NCI-H2107 treated with DMSO at 0.1 percent for 48 hours (cell line): ENCODE data around the gene RASSF5.

Source experiments
- DNase-seq: peaks from one replicate; lab custom pipeline; 2025; ENCODE audit not compliant: unreplicated experiment; lab: John Stamatoyannopoulos, UW

RASSF5 gene

DNA sequence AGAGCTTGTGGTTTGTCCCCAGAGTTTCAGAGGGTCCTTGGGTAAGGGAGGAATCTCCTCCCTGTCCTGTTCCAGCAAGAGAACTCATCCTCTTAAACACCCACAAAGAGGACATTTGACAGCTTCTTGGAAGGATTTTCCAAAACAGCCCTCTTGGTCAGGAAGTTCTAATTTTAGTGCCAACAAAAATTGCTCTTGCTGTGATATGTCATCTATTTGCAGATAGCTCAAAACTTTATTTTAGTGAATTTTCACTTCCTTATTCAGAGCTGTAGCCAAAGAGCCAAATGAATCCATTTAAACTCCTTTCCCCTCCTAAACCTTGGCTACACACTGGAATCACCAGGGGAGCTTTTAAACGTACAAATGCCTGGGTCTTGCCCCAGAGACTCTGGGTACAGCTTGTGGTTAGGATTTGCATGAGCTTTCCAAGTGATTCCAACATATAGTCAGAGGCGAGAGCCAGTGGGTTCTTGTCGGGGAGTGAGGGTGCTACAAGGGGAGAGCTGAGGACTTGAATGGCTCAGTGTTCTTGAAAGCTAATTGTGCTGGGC, 11.8 kb upstream of the RASSF5 start:
- peak; percentile 68 for DNase-seq

DNA sequence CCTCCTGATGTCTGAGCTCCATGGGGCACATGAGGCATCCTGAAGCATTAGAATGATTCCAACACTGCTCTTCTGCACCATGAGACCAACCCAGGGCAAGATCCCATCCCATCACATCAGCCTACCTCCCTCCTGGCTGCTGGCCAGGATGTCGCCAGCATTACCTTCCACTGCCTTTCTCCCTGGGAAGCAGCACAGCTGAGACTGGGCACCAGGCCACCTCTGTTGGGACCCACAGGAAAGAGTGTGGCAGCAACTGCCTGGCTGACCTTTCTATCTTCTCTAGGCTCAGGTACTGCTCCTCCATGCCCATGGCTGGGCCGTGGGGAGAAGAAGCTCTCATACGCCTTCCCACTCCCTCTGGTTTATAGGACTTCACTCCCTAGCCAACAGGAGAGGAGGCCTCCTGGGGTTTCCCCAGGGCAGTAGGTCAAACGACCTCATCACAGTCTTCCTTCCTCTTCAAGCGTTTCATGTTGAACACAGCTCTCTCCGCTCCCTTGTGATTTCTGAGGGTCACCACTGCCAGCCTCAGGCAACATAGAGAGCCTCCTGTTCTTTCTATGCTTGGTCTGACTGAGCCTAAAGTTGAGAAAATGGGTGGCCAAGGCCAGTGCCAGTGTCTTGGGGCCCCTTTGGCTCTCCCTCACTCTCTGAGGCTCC, 11.1 kb upstream of the RASSF5 start:
- no peak for DNase-seq

DNA sequence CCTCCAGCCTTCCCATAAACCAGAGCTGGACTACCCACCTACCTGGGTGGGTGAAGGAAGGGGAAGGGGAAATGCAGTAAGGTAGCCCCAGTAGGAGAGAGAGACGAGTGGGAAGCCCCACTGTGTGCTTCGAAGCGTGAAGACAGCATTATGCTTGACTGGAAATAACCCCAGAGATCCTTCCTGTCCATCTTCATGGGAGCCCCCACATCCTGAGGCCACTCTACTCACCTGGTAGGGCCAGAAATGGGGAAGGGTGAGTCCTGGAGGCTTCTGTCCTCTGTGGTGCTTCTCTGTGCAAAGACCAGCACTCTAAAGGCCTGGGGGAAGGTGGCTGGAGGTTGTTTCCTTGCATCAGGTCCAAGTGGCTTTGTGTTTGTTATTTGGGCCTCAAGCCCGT, 10.0 kb upstream of the RASSF5 start:
- DNase-seq = no peak

DNA sequence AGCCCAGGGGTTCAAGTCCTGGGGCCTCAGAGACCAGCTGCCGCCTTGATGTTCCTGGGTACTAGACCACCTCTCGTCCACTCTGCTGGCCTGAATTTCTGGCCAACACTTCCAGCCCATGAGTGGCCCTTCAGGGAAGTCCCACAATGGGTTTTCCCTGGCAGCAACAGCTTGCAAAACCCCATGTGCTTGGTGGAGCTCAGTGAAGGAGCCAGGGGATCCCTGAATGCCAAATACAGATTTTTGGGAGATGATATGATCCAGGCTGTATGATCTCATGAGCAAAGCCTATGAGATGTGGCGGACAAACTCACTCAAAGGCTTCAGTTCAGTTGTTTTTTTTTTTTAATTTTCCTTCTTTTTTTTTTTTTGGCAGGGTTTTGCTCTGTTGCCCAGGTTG, 9.6 kb upstream of the RASSF5 start:
- no peak for DNase-seq

DNA sequence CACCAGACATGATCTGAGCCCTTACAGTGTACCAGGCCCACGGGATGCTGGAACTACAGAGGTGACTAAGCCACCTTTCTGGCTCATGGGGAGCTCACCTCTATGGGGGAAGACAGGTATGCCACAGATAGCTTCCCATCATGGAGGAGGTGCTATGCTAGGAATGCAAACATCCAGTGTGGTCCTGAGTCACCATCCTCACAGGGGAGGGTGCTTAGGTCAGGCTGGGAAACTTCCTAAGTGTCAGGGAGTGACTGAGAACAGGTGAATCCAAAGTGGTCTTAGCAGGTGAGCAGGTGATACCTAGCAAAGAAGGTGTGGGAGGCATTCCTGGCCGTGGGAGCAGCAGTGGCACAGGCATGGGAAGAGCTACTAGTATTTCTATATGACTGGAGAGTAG, 8.6 kb upstream of the RASSF5 start:
- DNase-seq = no peak

DNA sequence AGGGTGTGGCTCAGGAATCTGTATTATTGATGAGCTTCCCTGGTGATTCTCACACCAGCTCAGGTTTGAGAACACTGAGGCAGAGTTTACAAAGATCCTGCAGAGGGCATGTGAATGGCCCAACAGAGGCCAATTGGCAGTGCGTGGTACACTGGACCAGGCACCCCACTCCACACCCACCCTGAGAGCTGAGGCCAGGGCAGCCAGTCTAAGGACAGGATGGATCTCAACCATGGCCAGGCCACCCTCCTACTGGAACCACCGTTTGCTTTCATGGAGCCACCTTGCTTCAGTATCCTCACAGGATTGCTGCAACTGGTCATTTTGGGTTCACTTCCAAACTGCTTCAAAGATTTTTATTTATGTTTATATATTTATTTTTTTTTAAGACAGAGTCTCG, 7.3 kb upstream of the RASSF5 start:
- DNase-seq = no peak

DNA sequence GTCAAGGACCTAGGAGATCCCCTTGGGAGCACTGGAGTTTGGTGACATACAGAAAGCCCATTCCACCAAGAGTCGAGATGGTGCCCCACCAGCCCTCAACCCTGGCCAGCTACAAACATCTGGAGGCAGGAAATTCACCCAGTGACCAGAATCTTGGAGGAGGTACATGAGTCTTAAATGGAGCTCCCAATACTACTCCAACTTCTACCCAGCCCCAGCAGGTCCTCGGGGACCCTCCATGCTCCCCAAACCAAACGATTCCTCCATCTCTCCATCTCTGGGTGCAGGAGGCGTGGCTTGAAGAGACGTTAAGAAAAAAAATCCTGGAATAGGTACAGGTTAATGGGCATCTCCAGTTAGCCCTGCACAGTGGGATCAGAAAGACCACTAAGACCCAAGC, 5.5 kb upstream of the RASSF5 start:
- no peak for DNase-seq

DNA sequence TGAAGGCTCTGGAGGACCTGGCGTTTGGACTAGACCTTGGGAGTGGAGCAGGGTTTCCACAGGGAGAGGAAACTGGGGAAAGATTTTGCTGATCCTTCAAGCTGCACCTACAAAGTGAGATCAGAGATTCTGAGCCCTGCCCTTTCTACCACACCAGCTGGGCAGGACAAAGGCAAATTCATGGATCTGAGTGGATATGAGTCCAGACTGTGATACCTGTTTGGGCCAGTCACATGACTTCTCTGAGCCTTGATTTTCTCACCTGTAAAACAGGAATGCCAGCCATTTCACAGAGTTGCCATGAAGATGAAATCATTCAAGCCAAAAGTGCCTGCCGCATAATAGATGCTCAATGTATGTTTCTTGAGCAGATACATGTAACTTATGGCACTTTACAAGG, 4.9 kb upstream of the RASSF5 start:
- DNase-seq = no peak

DNA sequence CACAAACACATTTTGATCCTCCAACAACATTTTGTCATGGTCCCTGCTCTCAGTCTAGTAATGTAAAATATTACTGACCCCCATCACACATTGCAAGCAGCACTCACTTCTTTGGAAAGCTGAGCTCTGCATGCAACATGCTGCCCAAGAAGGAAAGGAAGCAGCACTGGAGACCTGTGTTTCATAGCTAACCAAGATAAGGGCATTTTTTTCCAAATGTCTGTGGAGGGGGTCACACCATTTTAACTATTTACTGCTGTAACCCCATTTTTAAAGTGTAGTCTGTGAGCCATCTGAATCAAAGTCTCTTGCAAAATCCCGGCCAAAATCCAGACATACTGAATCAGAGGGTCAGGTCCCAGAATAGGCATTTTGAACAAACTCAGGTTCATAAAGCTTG, 4.5 kb upstream of the RASSF5 start:
- DNase-seq = no peak

DNA sequence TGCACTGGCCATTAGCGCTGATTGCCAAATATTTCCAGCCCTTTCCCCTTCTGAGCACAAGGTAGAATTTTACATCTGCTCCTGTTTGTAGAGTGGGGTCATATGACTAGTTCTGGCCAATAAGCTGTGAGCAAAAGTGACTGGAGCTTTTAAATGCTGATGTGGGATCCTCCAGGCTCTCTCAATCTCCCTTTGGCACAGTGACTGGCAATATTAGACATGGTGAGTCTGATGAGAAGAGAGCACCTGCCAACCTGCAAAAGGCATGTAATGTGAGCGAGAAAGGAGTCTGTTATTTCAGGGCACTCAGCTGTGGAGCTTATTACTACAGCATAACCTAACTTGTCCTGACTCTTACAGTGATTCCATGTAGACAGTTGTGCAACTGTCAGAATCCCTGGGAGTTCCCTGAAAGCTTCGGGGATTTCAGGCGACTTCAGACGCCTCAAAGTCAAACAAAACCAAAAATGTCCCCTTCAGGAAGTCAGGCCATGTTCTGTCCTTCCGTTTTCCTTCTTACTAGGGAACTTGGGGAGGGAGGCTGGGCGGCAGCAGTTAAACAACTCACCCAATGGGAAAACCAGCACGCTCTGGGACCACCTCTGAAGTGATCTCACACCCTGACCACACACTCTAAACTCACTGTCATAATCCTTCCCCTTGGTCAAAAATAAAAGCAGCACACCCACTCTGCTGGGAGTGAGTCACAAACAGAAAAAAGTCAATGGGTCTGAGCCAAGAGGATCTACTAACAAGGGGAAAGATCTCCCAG, 3.6 kb upstream of the RASSF5 start:
- DNase-seq = no peak

DNA sequence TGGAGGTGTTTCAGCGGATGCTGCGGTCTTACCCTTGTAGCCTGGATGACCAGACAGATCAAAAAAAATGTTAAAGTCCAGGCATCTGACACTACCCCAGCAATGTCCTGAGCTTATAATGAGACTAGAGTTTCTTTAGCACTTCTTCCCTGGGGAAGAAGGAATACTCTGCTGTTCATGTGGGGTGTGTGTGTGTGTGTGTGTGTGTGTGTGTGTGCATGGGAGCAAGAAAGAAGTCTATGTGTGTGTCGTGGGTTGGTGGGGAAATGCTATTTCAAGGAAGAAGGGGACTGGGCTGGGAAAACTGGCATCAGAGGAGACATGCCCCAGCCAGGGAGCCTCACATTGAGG, 3.0 kb upstream of the RASSF5 start:
- no peak for DNase-seq

DNA sequence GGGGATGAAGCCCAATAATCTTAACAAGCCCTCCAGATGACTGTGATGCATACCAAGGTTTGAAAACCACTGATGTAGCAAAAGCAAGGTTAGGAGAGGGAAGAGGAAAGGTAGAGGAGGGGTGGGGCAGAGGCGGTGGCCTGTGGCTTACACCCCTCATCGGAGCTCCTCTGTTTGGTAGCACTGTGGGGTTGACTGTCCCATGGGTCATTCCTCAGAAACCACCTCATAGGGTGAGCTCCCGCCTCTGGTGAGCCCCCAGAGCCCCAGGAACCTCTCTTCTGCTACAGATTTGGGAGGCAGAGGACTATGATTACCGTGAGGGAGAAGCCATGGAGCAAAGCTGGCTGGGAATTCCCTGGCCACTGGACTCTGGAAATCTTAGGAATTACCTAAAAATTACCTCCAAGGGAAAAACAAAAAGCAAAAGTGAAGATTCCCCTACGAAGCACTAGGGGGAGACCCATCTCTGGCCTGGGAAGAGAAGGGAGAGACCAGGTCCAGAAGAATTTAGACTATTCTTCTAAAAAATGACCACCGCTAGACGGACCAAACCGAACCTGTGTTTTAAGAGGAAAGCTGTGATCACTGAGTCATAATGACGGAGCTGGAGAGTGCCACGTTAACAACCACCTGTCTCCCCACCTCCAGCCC, 1.5 kb upstream of the RASSF5 start:
- DNase-seq = no peak

DNA sequence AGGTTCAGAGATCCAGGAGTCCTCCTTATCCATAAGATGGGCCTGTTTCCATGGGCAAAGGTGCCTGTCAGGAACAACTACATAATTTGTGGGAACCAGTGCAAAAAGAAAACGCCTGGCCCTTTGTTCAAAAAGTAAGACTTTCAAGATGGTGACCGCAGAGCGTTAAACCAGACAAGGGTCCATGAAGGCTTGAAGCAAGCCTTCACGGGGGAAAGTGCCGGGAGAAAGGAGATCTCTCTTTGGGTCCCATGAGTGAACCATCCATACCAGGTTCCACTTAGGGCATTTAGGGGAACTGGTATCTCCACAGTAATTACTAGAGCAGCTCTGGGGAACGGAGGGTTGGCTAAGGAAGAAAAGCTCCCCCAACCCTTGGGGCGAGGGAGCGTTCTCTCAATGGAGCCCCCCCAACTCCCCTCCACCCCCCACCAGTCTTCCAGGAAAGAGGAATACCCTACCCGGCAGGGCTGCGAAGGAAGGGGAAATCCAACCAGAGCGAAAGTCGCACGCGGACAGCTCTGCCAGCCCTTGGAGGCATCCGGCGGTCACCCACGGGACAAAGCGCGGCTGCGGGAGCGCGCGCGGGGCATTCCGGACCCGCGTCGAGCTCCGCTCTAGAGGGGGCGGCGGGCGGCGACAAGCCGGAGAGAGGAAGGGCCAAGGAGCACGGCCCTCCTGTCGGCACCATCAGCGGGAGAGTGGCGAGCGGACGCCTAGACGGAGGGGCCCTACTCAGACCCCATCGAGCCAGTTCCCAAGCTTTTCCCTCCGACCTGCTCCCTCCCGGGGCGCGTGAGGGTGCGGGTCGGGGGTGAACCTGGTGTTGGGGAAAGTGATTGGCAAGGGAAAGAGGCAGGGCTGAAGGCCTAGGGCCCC, 687 bp upstream of the RASSF5 start:
- DNase-seq = no peak

DNA sequence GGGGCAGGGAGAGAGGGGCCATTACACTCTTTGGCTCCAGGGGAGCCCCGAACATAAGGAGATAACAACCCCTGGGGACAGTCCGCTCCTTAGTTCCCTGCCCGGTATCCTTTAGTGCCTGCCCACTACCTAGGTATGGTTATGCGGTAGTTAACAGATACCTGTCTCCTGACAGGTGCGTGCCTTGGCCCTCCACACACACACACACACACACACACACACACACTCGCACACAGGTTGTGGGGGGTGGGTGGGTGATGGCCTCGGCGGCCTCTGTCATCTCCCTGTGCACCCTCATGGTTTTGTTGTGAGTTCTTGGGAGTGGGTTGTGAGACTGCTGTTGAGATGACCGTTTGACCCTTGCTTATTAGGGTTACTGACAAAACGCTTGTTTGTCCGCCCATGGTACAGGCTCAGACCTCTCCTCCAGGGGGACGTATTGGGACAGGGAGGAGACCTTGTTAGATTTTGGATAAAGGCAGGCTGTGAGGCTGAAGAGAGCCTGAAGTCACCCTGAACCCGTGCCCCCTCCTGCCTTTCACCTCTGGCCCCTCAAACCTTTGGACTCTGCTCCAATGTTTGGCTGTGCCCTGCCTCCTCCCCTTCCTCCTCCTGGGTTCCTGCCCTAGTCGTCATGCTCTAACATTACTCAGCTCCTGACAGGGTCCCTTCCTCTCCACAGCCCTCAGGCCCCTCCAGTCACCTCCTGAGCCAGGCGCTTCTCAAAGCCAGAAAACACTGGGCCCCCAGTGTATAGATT, 979 bp downstream of the RASSF5 start:
- no peak for DNase-seq

DNA sequence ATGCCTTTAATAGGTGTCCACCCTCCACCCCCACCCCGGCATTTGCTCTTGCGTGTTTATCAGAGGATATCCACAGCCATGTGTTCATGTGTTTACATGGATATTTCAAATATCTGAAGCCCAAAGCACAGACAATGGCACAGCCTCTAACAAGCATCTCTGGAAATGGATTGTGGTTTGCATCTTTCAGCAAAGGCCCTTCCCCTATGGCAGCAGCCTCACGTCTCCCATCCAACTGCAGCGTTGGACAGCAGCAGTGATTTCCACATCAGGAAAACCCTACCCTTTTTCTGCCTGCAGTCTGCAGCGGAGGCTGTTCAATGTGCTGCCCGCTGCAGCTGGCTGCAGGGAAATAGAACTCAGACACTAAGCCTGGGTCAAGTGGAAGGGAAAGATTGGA, 1.6 kb downstream of the RASSF5 start:
- DNase-seq = no peak

DNA sequence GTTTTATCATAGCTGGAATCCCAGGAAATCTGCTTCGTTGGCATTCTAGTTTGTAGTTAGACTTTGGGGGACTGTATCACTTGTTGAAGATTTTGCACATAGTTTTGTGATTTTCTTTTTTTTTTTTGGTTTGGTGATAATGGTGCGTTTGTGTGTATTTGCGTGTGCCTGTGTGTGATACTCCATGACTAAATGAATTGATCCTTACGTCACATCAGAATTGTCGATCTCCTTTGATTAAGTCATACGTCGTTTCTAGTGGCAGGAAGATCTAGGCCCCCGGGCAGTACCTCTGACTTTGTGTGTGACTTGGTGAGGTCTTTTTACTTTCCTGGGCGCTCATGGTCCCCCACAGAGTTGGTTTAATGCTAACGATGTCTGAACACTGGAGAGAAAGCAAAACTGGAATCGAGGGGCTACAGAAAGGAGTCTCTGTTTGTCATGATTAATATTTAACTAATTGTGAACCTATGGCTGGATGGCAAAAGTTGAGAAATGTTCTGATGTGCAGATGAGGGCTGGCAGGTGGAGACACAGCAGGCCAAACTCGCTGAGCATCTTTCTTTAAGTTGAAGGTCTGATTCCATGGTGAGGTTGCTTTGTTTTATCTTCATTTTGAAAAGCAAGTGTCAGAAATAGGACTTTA, 2.4 kb downstream of the RASSF5 start:
- no peak for DNase-seq

DNA sequence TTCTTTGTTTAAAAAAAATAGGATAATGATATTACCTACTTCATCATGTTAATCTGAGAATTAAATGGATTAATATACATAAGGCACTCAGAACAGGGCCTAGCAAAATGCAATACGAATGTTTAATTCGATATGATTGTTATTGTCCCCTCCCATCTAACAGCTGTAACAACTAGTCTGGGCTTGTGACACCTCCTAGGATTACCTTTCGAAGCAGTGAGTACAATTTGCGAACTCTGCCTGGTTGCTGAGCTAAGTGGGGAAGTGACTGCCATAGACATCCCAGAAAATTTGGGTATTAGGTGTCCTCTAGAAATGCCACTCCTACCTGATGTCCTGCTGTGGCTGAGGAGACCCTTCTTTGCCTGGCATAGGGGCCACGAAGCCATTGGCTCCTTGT, 3.0 kb downstream of the RASSF5 start:
- no peak for DNase-seq

DNA sequence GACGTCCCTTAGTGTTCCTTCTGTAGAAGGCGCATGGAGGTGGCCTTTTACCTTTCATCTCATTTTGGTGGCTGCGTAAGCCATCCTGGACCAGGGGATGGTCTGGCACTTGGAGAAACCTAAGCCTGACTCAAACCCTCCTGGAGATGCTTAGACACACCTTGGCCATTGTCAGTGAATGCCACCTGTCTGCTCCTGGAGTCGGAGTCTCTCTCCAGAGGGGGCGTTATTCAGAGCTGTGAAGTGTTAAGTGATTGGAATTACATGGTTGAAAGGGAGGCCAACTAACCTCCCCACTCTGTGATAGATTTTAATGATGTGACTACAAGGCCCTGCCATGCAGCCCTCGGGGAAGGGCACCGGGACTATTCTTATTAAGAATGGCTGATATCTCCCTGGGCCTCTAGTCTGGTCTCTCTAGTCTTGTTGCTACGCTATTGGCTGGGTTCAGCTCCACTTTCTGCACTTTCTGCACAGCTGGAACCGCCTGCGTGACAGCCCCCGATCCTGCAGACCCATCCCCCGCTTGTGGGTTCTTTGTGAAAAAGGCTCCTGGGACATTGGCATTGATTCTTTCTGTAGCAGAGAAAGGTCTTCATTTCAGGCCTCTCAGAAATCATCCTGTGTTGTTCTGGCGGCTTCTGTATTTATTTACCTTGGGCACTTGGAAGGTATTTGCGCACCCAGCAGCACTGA, 4.2 kb downstream of the RASSF5 start:
- no peak for DNase-seq

DNA sequence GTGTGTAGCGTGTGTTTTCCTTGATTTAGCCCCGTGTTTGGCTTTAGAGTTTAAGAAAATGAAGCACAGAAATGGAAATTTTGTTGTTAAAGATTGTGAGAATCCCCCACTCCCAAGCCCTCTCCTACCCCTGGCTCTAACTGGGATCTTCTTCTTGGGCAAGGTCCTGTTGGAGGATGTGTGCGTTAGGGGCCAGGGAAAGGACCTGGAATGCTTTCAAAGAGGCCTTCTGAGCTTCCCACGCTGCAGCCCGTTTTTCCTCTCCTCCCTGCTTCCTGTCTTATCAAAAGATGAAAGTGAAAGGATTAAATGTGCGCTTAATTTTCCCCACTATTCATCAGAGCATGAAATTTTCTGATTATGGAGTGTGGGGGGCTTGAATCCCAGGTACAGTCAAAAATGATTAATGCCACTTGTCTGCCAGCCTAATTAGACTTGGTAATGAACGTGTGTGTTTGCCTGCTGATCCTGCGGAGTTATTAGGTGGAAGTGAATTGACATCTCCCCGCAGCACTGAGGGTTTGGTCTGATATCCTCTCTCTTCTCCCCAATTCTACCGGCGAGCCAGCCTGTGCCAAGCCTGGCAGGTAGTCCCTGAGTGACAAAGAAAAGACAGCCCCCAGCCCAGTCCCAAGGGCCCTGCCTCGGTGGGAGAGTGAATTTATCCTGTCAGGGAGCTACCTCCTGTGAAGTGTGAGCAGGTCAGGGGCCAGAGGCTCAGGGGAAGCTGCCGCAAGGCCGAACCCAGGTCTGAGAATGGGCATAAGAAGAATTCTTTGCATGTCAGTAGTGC, 4.9 kb downstream of the RASSF5 start:
- DNase-seq = no peak
